Measurements from ENCODE around the gene NUDT7. TPM values are rescaled to one million over a fixed set of nuclear protein-coding genes. Genes with fewer than 3 reads are reported as not detected.

Gene NUDT7
- total and polyA plus RNA-seq, 9 of the 15 experiments (the other 6 are each of a cell fraction or from before 2014, with no cell fraction given) = 5.6 to 24.2 (median 10.5) TPM

DNA sequence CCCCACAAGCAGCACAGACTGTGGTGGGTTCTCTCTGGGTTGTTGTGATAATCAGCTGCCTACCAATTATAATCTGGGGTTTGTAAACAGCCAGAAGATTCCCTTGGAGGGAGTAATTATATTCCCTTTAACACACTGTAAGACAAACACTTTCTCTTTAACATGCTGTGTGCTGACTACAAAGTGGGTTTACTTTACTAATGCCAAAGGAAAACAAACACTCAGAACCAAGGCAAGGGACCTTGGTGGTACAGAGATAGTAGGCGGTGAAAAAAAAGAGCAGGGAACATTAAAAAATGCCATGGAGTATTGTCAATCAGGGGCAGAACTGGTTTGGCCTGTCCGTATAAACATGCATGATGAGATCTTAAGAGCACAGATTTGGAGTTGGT lies 63.1 kb downstream of the NUDT7 start:
- DNase-seq (ENCODE audit: extremely low read depth in 1 of 4, low spot score in 3 of 4) (no peak), ATAC-seq (no peak), FAIRE-seq (no peak)
- H2AFZ ChIP-seq (ENCODE audit: low read depth, low read length) = no peak overlapping the region
- intact Hi-C loops (cut with micrococcal nuclease) (no loop called here), in situ Hi-C loops (cut with MboI) (no loop called here)
- H3K36me3 ChIP-seq (ENCODE audit: control insufficient read depth, insufficient read depth, low read length) = no peaks in the 10 kb centered on the region
- TF ChIP-seq MCM5 (IDR thresholded peaks at IDR 0.05; ENCODE audit: low read depth) = no peak
- H3K9me3 ChIP-seq (replicated peaks; ENCODE audit: control insufficient read depth, insufficient read depth, low read depth, low read length) = no peaks in the 10 kb centered on the region
- H3K79me2 ChIP-seq (ENCODE audit: control insufficient read depth, insufficient read depth, low read length) = no peaks in the 10 kb centered on the region
- 0% methylated on average over 2 of the region's 2 CpGs for whole genome bisulfite sequencing (ENCODE audit: insufficient coverage, low coverage, missing lambda C conversion rate)
- ChIA-PET POLR2A (no interaction called here), CTCF (ENCODE audit: low intra/inter-chr PET ratio) (no interaction called here)
- peaks cover 0 to 8% of the 10 kb centered on the region in 2 experiments; a peak in 1 of 5 replicates for H3K4me1 ChIP-seq (replicated peaks in 1 of 2; ENCODE audit: control insufficient read depth in 2 of 2, insufficient read depth in 2 of 2, low read length in 2 of 2)
- H3K27ac ChIP-seq (ENCODE audit: extremely low read depth, low read depth, low read length) = no peak overlapping the region
- BruUV-seq (replicated peaks) = no TSS peak
- no peak overlapping the region for H3K4me3 ChIP-seq
- H3K27me3 ChIP-seq (ENCODE audit: control insufficient read depth in 2 of 2, insufficient read depth in 2 of 2, low read length in 2 of 2) = peaks cover 17 to 25% of the 10 kb centered on the region in 2 experiments; a peak in 3 of 5 replicates
- H3K9ac ChIP-seq (ENCODE audit: insufficient read depth in 1 of 2, low read depth in 2 of 2, low read length in 2 of 2) = no peak overlapping the region
- H3K9me1 ChIP-seq (ENCODE audit: control insufficient read depth, insufficient read depth, low read length) = no peaks in the 10 kb centered on the region
- H4K20me1 ChIP-seq (replicated peaks; ENCODE audit: control insufficient read depth, insufficient read depth, low read length) = peaks cover 3% of the 10 kb centered on the region; the same call in 1 of the 2 replicates
- H3K4me2 ChIP-seq (ENCODE audit: insufficient read depth, low read length) = no peak overlapping the region

DNA sequence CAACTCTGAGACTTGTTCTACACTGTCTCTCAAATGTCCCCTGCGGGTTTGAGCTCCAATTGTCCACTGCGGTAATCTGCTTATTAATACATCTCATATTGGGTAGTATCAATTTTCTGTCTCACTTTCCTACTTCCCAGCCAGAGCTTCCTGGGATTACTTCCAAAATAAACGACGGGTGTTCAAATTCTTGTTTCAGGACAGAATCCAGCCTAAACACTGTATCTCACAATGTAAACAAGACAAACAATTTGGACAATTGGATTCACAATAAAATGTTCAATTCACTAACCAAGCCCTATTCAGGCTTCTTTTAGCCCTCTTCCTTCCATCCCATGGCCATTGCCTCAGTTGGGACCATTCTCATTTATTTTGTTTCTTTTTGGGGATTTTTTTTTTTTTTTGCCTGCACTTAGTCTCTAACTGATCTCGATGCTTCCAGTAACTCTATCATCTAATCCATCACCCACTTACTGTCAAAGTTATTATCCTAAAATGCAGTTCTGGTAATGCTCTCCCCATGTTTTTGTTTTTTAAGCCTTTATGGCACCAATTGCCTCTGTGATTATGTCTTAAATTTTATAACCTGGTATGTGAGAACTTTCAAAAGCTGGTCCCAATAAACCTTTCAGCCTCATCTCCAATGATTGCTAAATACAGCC lies 64.0 kb downstream of the NUDT7 start:
- CTCF ChIA-PET (ENCODE audit: low intra/inter-chr PET ratio) = no interaction called here
- Histone ChIP-seq H3K4me1 (replicated peaks in 1 of 2; ENCODE audit: control insufficient read depth in 2 of 2, insufficient read depth in 2 of 2, low read length in 2 of 2) (peaks cover 0 to 8% of the 10 kb centered on the region in 2 experiments; a peak in 1 of 5 replicates), H4K20me1 (replicated peaks; ENCODE audit: control insufficient read depth, insufficient read depth, low read length) (peaks cover 3% of the 10 kb centered on the region; the same call in 1 of the 2 replicates), H3K27ac (ENCODE audit: extremely low read depth, low read depth, low read length) (no peak overlapping the region), H3K9ac (ENCODE audit: insufficient read depth in 1 of 2, low read depth in 2 of 2, low read length in 2 of 2) (no peak overlapping the region), H3K79me2 (ENCODE audit: control insufficient read depth, insufficient read depth, low read length) (no peaks in the 10 kb centered on the region), H3K4me3 (no peak overlapping the region), H3K36me3 (ENCODE audit: control insufficient read depth, insufficient read depth, low read length) (no peaks in the 10 kb centered on the region), H3K9me3 (replicated peaks; ENCODE audit: control insufficient read depth, insufficient read depth, low read depth, low read length) (no peaks in the 10 kb centered on the region), H3K4me2 (ENCODE audit: insufficient read depth, low read length) (no peak overlapping the region), H2AFZ (ENCODE audit: low read depth, low read length) (no peak overlapping the region), H3K27me3 (ENCODE audit: control insufficient read depth in 2 of 2, insufficient read depth in 2 of 2, low read length in 2 of 2) (peaks cover 17 to 25% of the 10 kb centered on the region in 2 experiments; a peak in 3 of 5 replicates), H3K9me1 (ENCODE audit: control insufficient read depth, insufficient read depth, low read length) (no peaks in the 10 kb centered on the region)
- POLR2A ChIA-PET = no interaction called here
- BruUV-seq (replicated peaks) = no TSS peak
- FAIRE-seq = no peak
- intact Hi-C loops (cut with micrococcal nuclease) (no loop called here), in situ Hi-C loops (cut with MboI) (no loop called here)
- DNase-seq (ENCODE audit: extremely low read depth in 1 of 4, low spot score in 3 of 4) = no peak
- WGBS (ENCODE audit: insufficient coverage, low coverage, missing lambda C conversion rate) = 0% methylated on average over 5 of the region's 5 CpGs
- ATAC-seq = no peak
- TF ChIP-seq BMI1 (IDR thresholded peaks at IDR 0.05; ENCODE audit: low read length) (no peak), HDAC2 (IDR thresholded peaks at IDR 0.05) (no peak), ETS2 (tag; IDR thresholded peaks at IDR 0.05; ENCODE audit: borderline replicate concordance, poor library complexity, severe bottlenecking) (no peak), TAL1 (IDR thresholded peaks at IDR 0.05) (no peak), ZNF263 (CRISPR knock-in tag; IDR thresholded peaks at IDR 0.05; ENCODE audit: borderline replicate concordance) (no peak)
- TF ChIP-seq, protein P1, sequence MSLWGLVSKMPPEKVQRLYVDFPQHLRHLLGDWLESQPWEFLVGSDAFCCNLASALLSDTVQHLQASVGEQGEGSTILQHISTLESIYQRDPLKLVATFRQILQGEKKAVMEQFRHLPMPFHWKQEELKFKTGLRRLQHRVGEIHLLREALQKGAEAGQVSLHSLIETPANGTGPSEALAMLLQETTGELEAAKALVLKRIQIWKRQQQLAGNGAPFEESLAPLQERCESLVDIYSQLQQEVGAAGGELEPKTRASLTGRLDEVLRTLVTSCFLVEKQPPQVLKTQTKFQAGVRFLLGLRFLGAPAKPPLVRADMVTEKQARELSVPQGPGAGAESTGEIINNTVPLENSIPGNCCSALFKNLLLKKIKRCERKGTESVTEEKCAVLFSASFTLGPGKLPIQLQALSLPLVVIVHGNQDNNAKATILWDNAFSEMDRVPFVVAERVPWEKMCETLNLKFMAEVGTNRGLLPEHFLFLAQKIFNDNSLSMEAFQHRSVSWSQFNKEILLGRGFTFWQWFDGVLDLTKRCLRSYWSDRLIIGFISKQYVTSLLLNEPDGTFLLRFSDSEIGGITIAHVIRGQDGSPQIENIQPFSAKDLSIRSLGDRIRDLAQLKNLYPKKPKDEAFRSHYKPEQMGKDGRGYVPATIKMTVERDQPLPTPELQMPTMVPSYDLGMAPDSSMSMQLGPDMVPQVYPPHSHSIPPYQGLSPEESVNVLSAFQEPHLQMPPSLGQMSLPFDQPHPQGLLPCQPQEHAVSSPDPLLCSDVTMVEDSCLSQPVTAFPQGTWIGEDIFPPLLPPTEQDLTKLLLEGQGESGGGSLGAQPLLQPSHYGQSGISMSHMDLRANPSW (CRISPR knock-in tag; IDR thresholded peaks at IDR 0.05) = no peak
- TF ChIP-seq, protein P2, sequence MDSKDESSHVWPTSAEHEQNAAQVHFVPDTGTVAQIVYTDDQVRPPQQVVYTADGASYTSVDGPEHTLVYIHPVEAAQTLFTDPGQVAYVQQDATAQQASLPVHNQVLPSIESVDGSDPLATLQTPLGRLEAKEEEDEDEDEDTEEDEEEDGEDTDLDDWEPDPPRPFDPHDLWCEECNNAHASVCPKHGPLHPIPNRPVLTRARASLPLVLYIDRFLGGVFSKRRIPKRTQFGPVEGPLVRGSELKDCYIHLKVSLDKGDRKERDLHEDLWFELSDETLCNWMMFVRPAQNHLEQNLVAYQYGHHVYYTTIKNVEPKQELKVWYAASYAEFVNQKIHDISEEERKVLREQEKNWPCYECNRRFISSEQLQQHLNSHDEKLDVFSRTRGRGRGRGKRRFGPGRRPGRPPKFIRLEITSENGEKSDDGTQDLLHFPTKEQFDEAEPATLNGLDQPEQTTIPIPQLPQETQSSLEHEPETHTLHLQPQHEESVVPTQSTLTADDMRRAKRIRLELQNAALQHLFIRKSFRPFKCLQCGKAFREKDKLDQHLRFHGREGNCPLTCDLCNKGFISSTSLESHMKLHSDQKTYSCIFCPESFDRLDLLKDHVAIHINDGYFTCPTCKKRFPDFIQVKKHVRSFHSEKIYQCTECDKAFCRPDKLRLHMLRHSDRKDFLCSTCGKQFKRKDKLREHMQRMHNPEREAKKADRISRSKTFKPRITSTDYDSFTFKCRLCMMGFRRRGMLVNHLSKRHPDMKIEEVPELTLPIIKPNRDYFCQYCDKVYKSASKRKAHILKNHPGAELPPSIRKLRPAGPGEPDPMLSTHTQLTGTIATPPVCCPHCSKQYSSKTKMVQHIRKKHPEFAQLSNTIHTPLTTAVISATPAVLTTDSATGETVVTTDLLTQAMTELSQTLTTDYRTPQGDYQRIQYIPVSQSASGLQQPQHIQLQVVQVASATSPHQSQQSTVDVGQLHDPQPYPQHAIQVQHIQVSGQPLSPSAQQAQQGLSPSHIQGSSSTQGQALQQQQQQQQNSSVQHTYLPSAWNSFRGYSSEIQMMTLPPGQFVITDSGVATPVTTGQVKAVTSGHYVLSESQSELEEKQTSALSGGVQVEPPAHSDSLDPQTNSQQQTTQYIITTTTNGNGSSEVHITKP (IDR thresholded peaks at IDR 0.05; ENCODE audit: partially characterized antibody) = no peak

Data from K562 (cell line).